Calu3 (cell line): Measurements from ENCODE around the gene FAM222A. TPM values are rescaled to one million over a fixed set of nuclear protein-coding genes. Genes with fewer than 3 reads are reported as not detected.

Source experiments
- BruUV-seq: library from RNA; stranded (reverse); fragments of 400-500 nt; replicated peaks from 2 replicates; lab custom pipeline; 2021; lab: Mats Ljungman, UMichigan
- CTCF ChIA-PET: fragments of 300-600 bp; sonication (Branson Sonifier 250); formaldehyde crosslinking; loops from one replicate; lab custom pipeline; 2022; ENCODE audit warnings: antibody characterized with exemption; lab: Charles Lee
- DNase-seq: peaks from one replicate; pipeline ENCODE4 v3.0.0; 2022
- H3K27ac Mint-ChIP-seq: one replicate; pipeline ENCODE4 v1.8.0; 2022; ENCODE audit warnings: mixed read lengths; ENCODE audit not compliant: unreplicated experiment
- H3K27me3 Mint-ChIP-seq: one replicate; pipeline ENCODE4 v1.8.0; 2022; ENCODE audit warnings: mixed read lengths; ENCODE audit not compliant: unreplicated experiment
- H3K36me3 Mint-ChIP-seq: one replicate; pipeline ENCODE4 v1.8.0; 2022; ENCODE audit warnings: mild to moderate bottlenecking, moderate library complexity, mixed read lengths; ENCODE audit not compliant: insufficient read depth, unreplicated experiment
- H3K4me1 Mint-ChIP-seq: one replicate; pipeline ENCODE4 v1.8.0; 2022; ENCODE audit warnings: mild to moderate bottlenecking, low read depth, mixed read lengths; ENCODE audit not compliant: unreplicated experiment
- H3K4me3 Mint-ChIP-seq: one replicate; pipeline ENCODE4 v1.8.0; 2022; ENCODE audit warnings: mild to moderate bottlenecking, low read depth, moderate library complexity, mixed read lengths; ENCODE audit not compliant: unreplicated experiment
- H3K9me3 Mint-ChIP-seq: one replicate; pipeline ENCODE4 v1.8.0; 2022; ENCODE audit warnings: low read depth, mixed read lengths; ENCODE audit not compliant: unreplicated experiment
- CTCF ChIP-seq: fragments of 200-600 bp; IDR thresholded peaks from one replicate; pipeline ENCODE4 v1.8.0; 2022; ENCODE audit warnings: antibody characterized with exemption; ENCODE audit not compliant: unreplicated experiment
- intact Hi-C: fragments of 100-400 bp; cut with micrococcal nuclease; formaldehyde crosslinking; loops from one replicate; pipeline ENCODE4 v1.10.0; 2022; ENCODE audit not compliant: unreplicated experiment
- total RNA-seq: library from RNA; stranded (reverse); gene quantifications from 2 replicates; pipeline ENCODE4 v1.2.3, GENCODE V29; 2022

The FAM222A gene
- total RNA-seq, 1 experiment from 2014 or later: 2.4 TPM

- DNase-seq: no peak
- intact Hi-C loops: loop anchor here (5.0 kb wide), 1 partner anchor 167 kb away; no protein-coding TSS in a partner anchor
- Mint-ChIP-seq H3K9me3 (no peaks in the 10 kb centered on the region), H3K27me3 (no peaks in the 10 kb centered on the region), H3K4me3 (no peak overlapping the region), H3K4me1 (peaks cover 7% of the 10 kb centered on the region), H3K27ac (no peak overlapping the region), H3K36me3 (peaks cover 12% of the 10 kb centered on the region)
- no peak for TF ChIP-seq CTCF
- CTCF ChIA-PET: no interaction called here
- BruUV-seq: no TSS peak
Observed at GRCh38 chr12:109779382-109779781, 65.8 kb downstream of the FAM222A start.

GRCh38 chr12:109781668-109782325 is 68.2 kb downstream of the FAM222A start:
- no peak for TF ChIP-seq CTCF
- BruUV-seq: no TSS peak
- H3K27me3 Mint-ChIP-seq: no peaks in the 10 kb centered on the region
- intact Hi-C loops: no loop called here
- no peak overlapping the region for H3K4me3 Mint-ChIP-seq
- CTCF ChIA-PET: no interaction called here
- DNase-seq: no peak
- H3K36me3 Mint-ChIP-seq: peaks cover 17% of the 10 kb centered on the region
- peaks cover 7% of the 10 kb centered on the region for H3K4me1 Mint-ChIP-seq
- H3K9me3 Mint-ChIP-seq: no peaks in the 10 kb centered on the region
- H3K27ac Mint-ChIP-seq: no peak overlapping the region

GRCh38 chr12:109782326-109782703 is 68.7 kb downstream of the FAM222A start:
- intact Hi-C loops: no loop called here
- peaks cover 17% of the 10 kb centered on the region for H3K36me3 Mint-ChIP-seq
- CTCF ChIA-PET: no interaction called here

GRCh38 chr12:109783135-109783964 is 69.7 kb downstream of the FAM222A start:
- DNase-seq: no peak
- H3K36me3 Mint-ChIP-seq: peaks cover 17% of the 10 kb centered on the region
- H3K27ac Mint-ChIP-seq: no peak overlapping the region
- H3K9me3 Mint-ChIP-seq: no peaks in the 10 kb centered on the region
- H3K4me3 Mint-ChIP-seq: no peak overlapping the region
- no peaks in the 10 kb centered on the region for H3K4me1 Mint-ChIP-seq
- CTCF ChIA-PET: interaction anchor here (0.6 to 0.7 kb wide), 2 partner anchors 21 to 164 kb away, joined by 3 to 5 read pairs; no protein-coding TSS in a partner anchor
- intact Hi-C loops: no loop called here
- no TSS peak for BruUV-seq
- TF ChIP-seq CTCF: no peak
- no peaks in the 10 kb centered on the region for H3K27me3 Mint-ChIP-seq

More at GRCh38 chr12:109782326-109782703, 68.7 kb downstream of the FAM222A start:
- BruUV-seq: no TSS peak
- H3K4me1 Mint-ChIP-seq: peaks cover 6% of the 10 kb centered on the region
- H3K27ac Mint-ChIP-seq: no peak overlapping the region
- TF ChIP-seq CTCF: no peak
- no peak for DNase-seq
- H3K9me3 Mint-ChIP-seq: no peaks in the 10 kb centered on the region
- no peak overlapping the region for H3K4me3 Mint-ChIP-seq
- no peaks in the 10 kb centered on the region for H3K27me3 Mint-ChIP-seq
